ENCODE measurements around the gene FNTB. TPM values are rescaled to one million over a fixed set of nuclear protein-coding genes. Genes with fewer than 3 reads are reported as not detected.

The FNTB gene
- total and polyA plus RNA-seq, 2 of the 13 experiments (the other 11 are each of a cell fraction or from before 2014, with no cell fraction given) = 23.6 to 28.5 TPM

DNA sequence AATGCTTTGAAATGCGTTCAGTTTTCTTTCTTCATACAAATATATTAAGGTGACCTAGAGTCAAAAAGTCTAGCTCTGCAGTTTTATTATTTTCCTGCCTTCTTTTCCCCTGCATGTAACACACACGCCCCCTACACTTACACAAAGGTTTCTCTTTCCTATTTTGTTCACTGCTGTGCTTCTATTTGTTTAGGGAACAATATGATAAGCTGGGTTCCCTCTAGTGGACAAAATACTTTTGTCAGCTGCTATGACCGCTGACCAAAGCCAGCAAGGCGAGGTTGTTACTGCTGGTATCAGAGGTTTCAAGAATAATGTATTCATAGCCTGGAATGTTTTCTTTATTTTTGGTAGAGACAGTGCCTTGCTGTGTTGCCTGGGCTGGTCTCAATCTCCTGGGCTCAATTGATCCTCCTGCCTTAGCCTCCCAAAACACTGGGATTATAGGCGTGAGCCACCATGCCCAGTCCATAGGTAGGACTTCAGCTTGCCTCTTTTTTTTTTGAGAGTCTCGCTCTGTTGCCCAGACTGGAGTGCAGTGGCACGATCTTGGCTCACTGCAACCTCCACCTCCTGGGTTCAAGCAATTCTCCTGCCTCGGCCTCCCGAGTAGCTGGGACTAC, 33.4 kb downstream of the FNTB start (continued):
- TF ChIP-seq DNMT3B (CRISPR knock-in tag; conservative IDR thresholded peaks at IDR 0.05) (no peak), ZNF343 (CRISPR knock-in tag; IDR thresholded peaks at IDR 0.05) (no peak), ZNF17 (CRISPR knock-in tag; IDR thresholded peaks at IDR 0.05) (no peak), ZNF331 (CRISPR knock-in tag; IDR thresholded peaks at IDR 0.05) (0 out of 2 replicates have a peak, but pooled peaks have one; percentile 18), FOXP1 (IDR thresholded peaks at IDR 0.05) (no peak), FOXP1 (CRISPR knock-in tag; IDR thresholded peaks at IDR 0.05) (no peak), ZNF878 (CRISPR knock-in tag; IDR thresholded peaks at IDR 0.05) (no peak; the same call in 1 of the 2 replicates), ZNF569 (CRISPR knock-in tag; IDR thresholded peaks at IDR 0.05; ENCODE audit: borderline replicate concordance) (no peak), CREM (IDR thresholded peaks at IDR 0.05) (no peak), CREM (CRISPR knock-in tag; IDR thresholded peaks at IDR 0.05) (no peak), ZNF333 (CRISPR knock-in tag; IDR thresholded peaks at IDR 0.05; ENCODE audit: borderline replicate concordance) (no peak), ZFP36L2 (CRISPR knock-in tag; IDR thresholded peaks at IDR 0.05) (no peak), MAFF (IDR thresholded peaks at IDR 0.05; ENCODE audit: low read depth, low read length) (no peak), DR1 (CRISPR knock-in tag; IDR thresholded peaks at IDR 0.05) (no peak), TARDBP (CRISPR knock-in tag; IDR thresholded peaks at IDR 0.05) (no peak), STAG1 (CRISPR knock-in tag; IDR thresholded peaks at IDR 0.05) (peak; percentile 66)
- TF ChIP-seq, protein P1, sequence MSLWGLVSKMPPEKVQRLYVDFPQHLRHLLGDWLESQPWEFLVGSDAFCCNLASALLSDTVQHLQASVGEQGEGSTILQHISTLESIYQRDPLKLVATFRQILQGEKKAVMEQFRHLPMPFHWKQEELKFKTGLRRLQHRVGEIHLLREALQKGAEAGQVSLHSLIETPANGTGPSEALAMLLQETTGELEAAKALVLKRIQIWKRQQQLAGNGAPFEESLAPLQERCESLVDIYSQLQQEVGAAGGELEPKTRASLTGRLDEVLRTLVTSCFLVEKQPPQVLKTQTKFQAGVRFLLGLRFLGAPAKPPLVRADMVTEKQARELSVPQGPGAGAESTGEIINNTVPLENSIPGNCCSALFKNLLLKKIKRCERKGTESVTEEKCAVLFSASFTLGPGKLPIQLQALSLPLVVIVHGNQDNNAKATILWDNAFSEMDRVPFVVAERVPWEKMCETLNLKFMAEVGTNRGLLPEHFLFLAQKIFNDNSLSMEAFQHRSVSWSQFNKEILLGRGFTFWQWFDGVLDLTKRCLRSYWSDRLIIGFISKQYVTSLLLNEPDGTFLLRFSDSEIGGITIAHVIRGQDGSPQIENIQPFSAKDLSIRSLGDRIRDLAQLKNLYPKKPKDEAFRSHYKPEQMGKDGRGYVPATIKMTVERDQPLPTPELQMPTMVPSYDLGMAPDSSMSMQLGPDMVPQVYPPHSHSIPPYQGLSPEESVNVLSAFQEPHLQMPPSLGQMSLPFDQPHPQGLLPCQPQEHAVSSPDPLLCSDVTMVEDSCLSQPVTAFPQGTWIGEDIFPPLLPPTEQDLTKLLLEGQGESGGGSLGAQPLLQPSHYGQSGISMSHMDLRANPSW (CRISPR knock-in tag; IDR thresholded peaks at IDR 0.05; ENCODE audit: borderline replicate concordance) = no peak
- TF ChIP-seq, protein P2, sequence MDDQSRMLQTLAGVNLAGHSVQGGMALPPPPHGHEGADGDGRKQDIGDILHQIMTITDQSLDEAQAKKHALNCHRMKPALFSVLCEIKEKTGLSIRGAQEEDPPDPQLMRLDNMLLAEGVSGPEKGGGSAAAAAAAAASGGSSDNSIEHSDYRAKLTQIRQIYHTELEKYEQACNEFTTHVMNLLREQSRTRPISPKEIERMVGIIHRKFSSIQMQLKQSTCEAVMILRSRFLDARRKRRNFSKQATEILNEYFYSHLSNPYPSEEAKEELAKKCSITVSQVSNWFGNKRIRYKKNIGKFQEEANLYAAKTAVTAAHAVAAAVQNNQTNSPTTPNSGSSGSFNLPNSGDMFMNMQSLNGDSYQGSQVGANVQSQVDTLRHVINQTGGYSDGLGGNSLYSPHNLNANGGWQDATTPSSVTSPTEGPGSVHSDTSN (CRISPR knock-in tag; IDR thresholded peaks at IDR 0.05; ENCODE audit: borderline replicate concordance) = no peak
- TF ChIP-seq, protein P3, sequence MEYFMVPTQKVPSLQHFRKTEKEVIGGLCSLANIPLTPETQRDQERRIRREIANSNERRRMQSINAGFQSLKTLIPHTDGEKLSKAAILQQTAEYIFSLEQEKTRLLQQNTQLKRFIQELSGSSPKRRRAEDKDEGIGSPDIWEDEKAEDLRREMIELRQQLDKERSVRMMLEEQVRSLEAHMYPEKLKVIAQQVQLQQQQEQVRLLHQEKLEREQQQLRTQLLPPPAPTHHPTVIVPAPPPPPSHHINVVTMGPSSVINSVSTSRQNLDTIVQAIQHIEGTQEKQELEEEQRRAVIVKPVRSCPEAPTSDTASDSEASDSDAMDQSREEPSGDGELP (IDR thresholded peaks at IDR 0.05; ENCODE audit: borderline replicate concordance, low read depth) = peak; percentile 82
- TF ChIP-seq, protein P4, sequence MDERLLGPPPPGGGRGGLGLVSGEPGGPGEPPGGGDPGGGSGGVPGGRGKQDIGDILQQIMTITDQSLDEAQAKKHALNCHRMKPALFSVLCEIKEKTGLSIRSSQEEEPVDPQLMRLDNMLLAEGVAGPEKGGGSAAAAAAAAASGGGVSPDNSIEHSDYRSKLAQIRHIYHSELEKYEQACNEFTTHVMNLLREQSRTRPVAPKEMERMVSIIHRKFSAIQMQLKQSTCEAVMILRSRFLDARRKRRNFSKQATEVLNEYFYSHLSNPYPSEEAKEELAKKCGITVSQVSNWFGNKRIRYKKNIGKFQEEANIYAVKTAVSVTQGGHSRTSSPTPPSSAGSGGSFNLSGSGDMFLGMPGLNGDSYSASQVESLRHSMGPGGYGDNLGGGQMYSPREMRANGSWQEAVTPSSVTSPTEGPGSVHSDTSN (CRISPR knock-in tag; IDR thresholded peaks at IDR 0.05) = no peak
- TF ChIP-seq, protein P5, sequence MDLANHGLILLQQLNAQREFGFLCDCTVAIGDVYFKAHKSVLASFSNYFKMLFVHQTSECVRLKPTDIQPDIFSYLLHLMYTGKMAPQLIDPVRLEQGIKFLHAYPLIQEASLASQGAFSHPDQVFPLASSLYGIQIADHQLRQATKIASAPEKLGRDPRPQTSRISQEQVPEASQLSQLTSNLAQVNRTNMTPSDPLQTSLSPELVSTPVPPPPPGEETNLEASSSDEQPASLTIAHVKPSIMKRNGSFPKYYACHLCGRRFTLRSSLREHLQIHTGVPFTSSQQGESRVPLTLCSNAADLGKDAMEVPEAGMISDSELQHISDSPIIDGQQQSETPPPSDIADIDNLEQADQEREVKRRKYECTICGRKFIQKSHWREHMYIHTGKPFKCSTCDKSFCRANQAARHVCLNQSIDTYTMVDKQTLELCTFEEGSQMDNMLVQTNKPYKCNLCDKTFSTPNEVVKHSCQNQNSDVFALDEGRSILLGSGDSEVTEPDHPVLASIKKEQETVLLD (CRISPR knock-in tag; IDR thresholded peaks at IDR 0.05; ENCODE audit: low read depth) = no peak
